HCT116 (cell line): ENCODE results near the gene ZPR1. TPM values are rescaled to one million over a fixed set of nuclear protein-coding genes. Genes with fewer than 3 reads are reported as not detected.
"Not testable (repeated sequence)": the region's sequence is repeated elsewhere in the genome, so short reads cannot be mapped to it uniquely, and the experiment has no call there.

Source experiments
- ATAC-seq: fragments of 200-7000 bp; cut with Tn5 transposase; 2 replicates; pipeline ENCODE4 v1.9.1; 2020; ENCODE audit warnings: mild to moderate bottlenecking, moderate library complexity
- BruUV-seq: library from RNA; stranded (reverse); fragments of 400-500 nt; replicated peaks from 2 replicates; lab custom pipeline; 2021; lab: Mats Ljungman, UMichigan
- CTCF ChIA-PET: fragments of 300-600 bp; sonication (Branson Sonifier 250); formaldehyde crosslinking; loops from one replicate; lab custom pipeline; 2021; ENCODE audit warnings: antibody characterized with exemption; lab: Charles Lee
- POLR2A ChIA-PET: fragments of 300-600, 350-600 bp; sonication (Branson Sonifier 250); formaldehyde crosslinking; loops from one replicate; lab custom pipeline; 2021; ENCODE audit warnings: antibody characterized with exemption; lab: Charles Lee
- RAD21 ChIA-PET, 2 experiments: fragments of 300-600 bp; sonication (Branson Sonifier 250); formaldehyde crosslinking; loops; one replicate each; lab custom pipeline; 2023; ENCODE audit warnings: low total read pairs in 2 of 2; ENCODE audit not compliant: uncharacterized antibody in 2 of 2, unreplicated experiment in 2 of 2, low non-redundant PET in 1 of 2; lab: Charles Lee
- DNase-seq: peaks from one replicate; pipeline ENCODE4 v3.0.0-alpha.2; 2010; ENCODE audit warnings: low read depth, low spot score
- H2AFZ ChIP-seq: fragments of 200-600 bp; shearing (Covaris generic), sonication (generic); 2 replicates; pipeline ENCODE4 v1.6.1; 2017; ENCODE audit warnings: low read depth, mixed run types, mixed read lengths, antibody characterized with exemption, low read length; ENCODE audit not compliant: poor library complexity, severe bottlenecking
- H3K27ac ChIP-seq: 2 replicates; pipeline ENCODE4 v1.5.1; 2012; ENCODE audit warnings: low read depth, low read length
- H3K27me3 ChIP-seq: fragments of 200-600 bp; sonication (generic); 2 replicates; pipeline ENCODE4 v1.6.1; 2016; ENCODE audit warnings: mixed run types, low read length, mixed read lengths; ENCODE audit not compliant: insufficient read depth
- H3K36me3 ChIP-seq, 2 experiments: fragments of 200-500 bp in 1 of 2; fragments of 200-600 bp in 1 of 2; sonication (Bioruptor generic) in 1 of 2; sonication (generic) in 1 of 2; 2 replicates each; pipeline versions ENCODE4 v1.5.1 to v1.6.1; 2014 to 2016; ENCODE audit warnings: low read length in 2 of 2, inconsistent platforms in 1 of 2, mixed read lengths in 1 of 2, mixed run types in 1 of 2; ENCODE audit not compliant: insufficient read depth in 2 of 2, control insufficient read depth in 1 of 2
- H3K4me1 ChIP-seq, 2 experiments: fragments of 200-600 bp in 1 of 2; sonication (generic) in 1 of 2; 2 replicates each; pipeline versions ENCODE4 v1.5.1 to v1.6.1; 2012 to 2017; ENCODE audit warnings: low read length in 2 of 2, inconsistent platforms in 1 of 2, mild to moderate bottlenecking in 1 of 2, mixed read lengths in 1 of 2, mixed run types in 1 of 2, moderate library complexity in 1 of 2; ENCODE audit not compliant: insufficient read depth in 2 of 2, control insufficient read depth in 1 of 2
- H3K4me2 ChIP-seq: fragments of 200-600 bp; sonication (generic); 2 replicates; pipeline ENCODE4 v1.6.1; 2017; ENCODE audit warnings: mixed run types, low read length, mixed read lengths
- H3K4me3 ChIP-seq, 2 experiments: fragments of 200-600 bp in 1 of 2; sonication (generic) in 1 of 2; replicated peaks in 1 of 2; 2 replicates each; pipeline ENCODE4 v1.5.1; 2011 to 2016; ENCODE audit warnings: low read length in 2 of 2, control low read depth in 1 of 2, low read depth in 1 of 2, mild to moderate bottlenecking in 1 of 2, mixed read lengths in 1 of 2, mixed run types in 1 of 2
- H3K79me2 ChIP-seq: fragments of 200-600 bp; sonication (generic); 2 replicates; pipeline ENCODE4 v1.6.1; 2017; ENCODE audit warnings: mild to moderate bottlenecking, mixed run types, low read length, moderate library complexity, mixed read lengths; ENCODE audit not compliant: insufficient read depth
- H3K9ac ChIP-seq: fragments of 200-600 bp; sonication (generic); 2 replicates; pipeline ENCODE4 v1.6.1; 2016; ENCODE audit warnings: low read length, mixed read lengths
- H3K9me2 ChIP-seq: fragments of 200-600 bp; sonication (generic), shearing (Covaris generic); 2 replicates; pipeline ENCODE4 v1.6.1; 2017; ENCODE audit warnings: mixed run types, mild to moderate bottlenecking, moderate library complexity; ENCODE audit not compliant: insufficient read depth
- H3K9me3 ChIP-seq, 2 experiments: fragments of 200-500 bp in 1 of 2; fragments of 200-600 bp in 1 of 2; sonication (Bioruptor generic) in 1 of 2; sonication (generic) in 1 of 2; 2 replicates each; pipeline ENCODE4 v1.6.1; 2014 to 2017; ENCODE audit warnings: low read length in 2 of 2, mixed read lengths in 2 of 2, inconsistent platforms in 1 of 2, low read depth in 1 of 2, mild to moderate bottlenecking in 1 of 2, mixed run types in 1 of 2, moderate library complexity in 1 of 2; ENCODE audit not compliant: control insufficient read depth in 1 of 2, insufficient read depth in 1 of 2
- H4K20me1 ChIP-seq: fragments of 200-600 bp; sonication (generic), shearing (Covaris generic); 2 replicates; pipeline ENCODE4 v1.6.1; 2017; ENCODE audit warnings: mixed run types, mild to moderate bottlenecking, moderate library complexity; ENCODE audit not compliant: insufficient read depth
- ATF3 ChIP-seq: IDR thresholded peaks from 2 replicates; pipeline ENCODE4 v1.6.1; 2012
- CBX3 ChIP-seq: IDR thresholded peaks from 2 replicates; pipeline ENCODE4 v1.6.1; 2012; ENCODE audit warnings: low read depth
- CTCF ChIP-seq, 3 experiments: fragments of 200-600 bp in 1 of 3; sonication (generic) in 1 of 3; IDR thresholded peaks in 2 of 3; conservative IDR thresholded peaks in 1 of 3; 2 replicates each; pipeline ENCODE4 v1.5.1; 2012 to 2017; ENCODE audit warnings: low read depth in 2 of 3, low read length in 2 of 3, antibody characterized with exemption in 1 of 3, borderline replicate concordance in 1 of 3, control low read depth in 1 of 3, mild to moderate bottlenecking in 1 of 3, mixed read lengths in 1 of 3, mixed run types in 1 of 3, moderate library complexity in 1 of 3; ENCODE audit not compliant: insufficient read depth in 1 of 3
- EGR1 ChIP-seq: IDR thresholded peaks from 2 replicates; pipeline ENCODE4 v1.6.1; 2012; ENCODE audit warnings: low read depth
- EZH2 ChIP-seq: fragments of 200-600 bp; sonication (generic); IDR thresholded peaks from 2 replicates; pipeline ENCODE4 v1.6.1; 2017; ENCODE audit warnings: antibody characterized with exemption, mixed run types
- EZH2phosphoT487 ChIP-seq: fragments of 200-600 bp; IDR thresholded peaks from 2 replicates; pipeline ENCODE4 v1.6.1; 2018; ENCODE audit warnings: antibody characterized with exemption, borderline replicate concordance
- JUND ChIP-seq: IDR thresholded peaks from 2 replicates; pipeline ENCODE4 v1.6.1; 2012
- MAX ChIP-seq: IDR thresholded peaks from 2 replicates; pipeline ENCODE4 v1.6.1; 2012
- POLR2AphosphoS5 ChIP-seq: IDR thresholded peaks from 2 replicates; pipeline ENCODE4 v1.6.1; 2011; ENCODE audit warnings: mild to moderate bottlenecking, low read depth, low read length, moderate library complexity
- RAD21 ChIP-seq: IDR thresholded peaks from 2 replicates; pipeline ENCODE4 v1.6.1; 2012; ENCODE audit warnings: low read depth, mild to moderate bottlenecking
- SRF ChIP-seq: IDR thresholded peaks from 2 replicates; pipeline ENCODE4 v1.6.1; 2012; ENCODE audit warnings: low read depth
- TCF7L2 ChIP-seq: IDR thresholded peaks from 2 replicates; pipeline ENCODE4 v1.7.0; 2011; ENCODE audit warnings: borderline replicate concordance, inconsistent platforms; ENCODE audit not compliant: insufficient read depth, insufficient read length; ENCODE audit errors: extremely low read depth
- YY1 ChIP-seq: IDR thresholded peaks from 2 replicates; pipeline ENCODE4 v1.6.1; 2011; ENCODE audit warnings: low read length, low read depth, moderate library complexity, mild to moderate bottlenecking; ENCODE audit not compliant: insufficient replicate concordance; ENCODE audit errors: extremely low read depth
- ZBTB33 ChIP-seq: IDR thresholded peaks from 2 replicates; pipeline ENCODE4 v1.6.1; 2011; ENCODE audit warnings: mild to moderate bottlenecking, low read length, moderate library complexity; ENCODE audit not compliant: insufficient replicate concordance; ENCODE audit errors: extremely low read depth
- ZFX ChIP-seq: fragments of 450-650 bp; IDR thresholded peaks from 2 replicates; pipeline ENCODE4 v1.6.1; 2017
- ZNF274 ChIP-seq: fragments of 200-500 bp; sonication (Bioruptor generic); IDR thresholded peaks from 2 replicates; pipeline ENCODE4 v1.6.1; 2014; ENCODE audit warnings: mild to moderate bottlenecking, low read depth, low read length, inconsistent platforms
- intact Hi-C: fragments of 100-400 bp; cut with micrococcal nuclease; formaldehyde crosslinking; loops from 2 replicates; pipeline ENCODE4 v1.10.0; 2022
- total RNA-seq: library from RNA; stranded (reverse); gene quantifications from one replicate; pipeline ENCODE4 v1.2.1, GENCODE V29; 2021; ENCODE audit not compliant: unreplicated experiment

ZPR1 gene
- total RNA-seq, 1 experiment from 2014 or later: 56.3 TPM

GRCh38 chr11:116762132-116762531, 25.7 kb downstream of the ZPR1 start:
- H3K9ac ChIP-seq: no peak overlapping the region
- H3K4me2 ChIP-seq: no peak overlapping the region
- peaks cover 43 to 50% of the 10 kb centered on the region in 2 experiments for H3K36me3 ChIP-seq
- H3K4me1 ChIP-seq: no peaks in the 10 kb centered on the region
- H3K79me2 ChIP-seq: no peaks in the 10 kb centered on the region; the same call in 1 of the 2 replicates
- ChIA-PET CTCF (interaction anchor here (1.7 kb wide), 1 partner anchor 29 kb away, joined by 6 read pairs; the partner anchor contains the start of gene APOA5), RAD21 (no interaction called here), POLR2A (no interaction called here)
- no peaks in the 10 kb centered on the region for H3K9me3 ChIP-seq
- TF ChIP-seq SRF (no peak), EZH2phosphoT487 (no peak), TCF7L2 (no peak), EGR1 (no peak), JUND (no peak), ZBTB33 (no peak), YY1 (no peak), EZH2 (no peak), ATF3 (no peak), CBX3 (no peak), RAD21 (no peak), ZNF274 (no peak), ZFX (no peak), CTCF (IDR thresholded peaks at IDR 0.05 in 2 of 3, conservative IDR thresholded peaks at IDR 0.05 in 1 of 3; ENCODE audit: borderline replicate concordance in 1 of 3, insufficient read depth in 1 of 3, low read depth in 2 of 3, low read length in 2 of 3) (no peak), POLR2AphosphoS5 (no peak), MAX (no peak)
- DNase-seq (no peak), ATAC-seq (no peak)
- no TSS peak for BruUV-seq
- H2AFZ ChIP-seq: no peak overlapping the region
- no peak overlapping the region for H3K4me3 ChIP-seq
- no peak overlapping the region for H3K27ac ChIP-seq
- intact Hi-C loops: no loop called here
- H4K20me1 ChIP-seq: no peaks in the 10 kb centered on the region
- H3K27me3 ChIP-seq: no peaks in the 10 kb centered on the region
- no peaks in the 10 kb centered on the region for H3K9me2 ChIP-seq

- not testable (repeated sequence) for ATAC-seq
These were observed 31.8 kb downstream of the ZPR1 start for GRCh38 chr11:116756044-116756443.

More at GRCh38 chr11:116756044-116756443, 31.8 kb downstream of the ZPR1 start:
- H3K79me2 ChIP-seq, BruUV-seq, H4K20me1 ChIP-seq, H3K27ac ChIP-seq, H3K4me3 ChIP-seq, H3K4me1 ChIP-seq, RAD21 ChIA-PET, POLR2A ChIA-PET, DNase-seq, H3K4me2 ChIP-seq, H3K9me2 ChIP-seq, intact Hi-C loops, H3K27me3 ChIP-seq, H2AFZ ChIP-seq, H3K9me3 ChIP-seq, H3K9ac ChIP-seq: not testable (repeated sequence)
- CTCF ChIA-PET: interaction anchor here (1.1 kb wide), 1 partner anchor 13 kb away, joined by 3 read pairs; no protein-coding TSS in a partner anchor
- H3K36me3 ChIP-seq: peaks cover 45% of the 10 kb centered on the region in 2 experiments
